Endothelial cell of umbilical vein (primary cell): ENCODE data around the gene NRARP. TPM values are rescaled to one million over a fixed set of nuclear protein-coding genes. Genes with fewer than 3 reads are reported as not detected.

Experiments used
- BruUV-seq: library from RNA; stranded (reverse); fragments of 400-500 nt; replicated peaks from 2 replicates; lab custom pipeline; 2021; lab: Mats Ljungman, UMichigan
- CTCF ChIA-PET: fragments of 300-600, 350-600 bp; sonication (Branson Sonifier 250); formaldehyde crosslinking; loops from one replicate; lab custom pipeline; 2021; ENCODE audit warnings: antibody characterized with exemption, inconsistent platforms; lab: Charles Lee
- POLR2A ChIA-PET: fragments of 300-600, 350-600 bp; sonication (Branson Sonifier 250); formaldehyde crosslinking; loops from one replicate; lab custom pipeline; 2021; ENCODE audit warnings: antibody characterized with exemption, inconsistent platforms; lab: Charles Lee
- DNase-seq: peaks from one replicate; pipeline ENCODE4 v3.0.0-alpha.2; 2011; ENCODE audit warnings: low read depth, low spot score
- FAIRE-seq: peaks from 2 replicates; lab custom pipeline; 2011; peaks lifted over from hg19 to GRCh38; lab: Jason Lieb, UNC
- H2AFZ ChIP-seq: 2 replicates; pipeline ENCODE4 v1.6.0; 2012; ENCODE audit warnings: low read depth, low read length, control low read depth, inconsistent platforms
- H3K27ac ChIP-seq: 2 replicates; pipeline ENCODE4 v1.5.1; 2011; ENCODE audit warnings: low read depth, mild to moderate bottlenecking, control low read depth, low read length, moderate library complexity; ENCODE audit not compliant: insufficient read depth
- H3K27me3 ChIP-seq, 2 experiments: 2 replicates each; pipeline versions ENCODE4 v1.6.0 to v1.6.1; 2011; ENCODE audit warnings: low read length in 2 of 2, mixed read lengths in 1 of 2; ENCODE audit not compliant: control insufficient read depth in 2 of 2, insufficient read depth in 2 of 2
- H3K36me3 ChIP-seq, 2 experiments: 2 replicates in 1 of 2; 3 replicates in 1 of 2; pipeline ENCODE4 v1.5.1; 2011; ENCODE audit warnings: low read length in 2 of 2, mild to moderate bottlenecking in 1 of 2, moderate library complexity in 1 of 2; ENCODE audit not compliant: control insufficient read depth in 2 of 2, insufficient read depth in 2 of 2; ENCODE audit errors: extremely low read depth in 1 of 2
- H3K4me1 ChIP-seq: 3 replicates; pipeline ENCODE4 v1.5.1; 2011; ENCODE audit warnings: mild to moderate bottlenecking, low read length; ENCODE audit not compliant: control insufficient read depth, insufficient read depth; ENCODE audit errors: extremely low read depth
- H3K4me2 ChIP-seq: 2 replicates; pipeline ENCODE4 v1.6.1; 2011; ENCODE audit warnings: low read length, control low read depth, mixed read lengths; ENCODE audit not compliant: insufficient read depth
- H3K4me3 ChIP-seq, 3 experiments: fragments of 200-600 bp in 1 of 3; sonication (generic), shearing (Covaris generic) in 1 of 3; replicated peaks in 1 of 3; 2 replicates each; pipeline ENCODE4 v1.5.1; 2011 to 2016; ENCODE audit warnings: control low read depth in 3 of 3, low read length in 3 of 3, mild to moderate bottlenecking in 2 of 3, inconsistent platforms in 1 of 3, low read depth in 1 of 3, moderate library complexity in 1 of 3; ENCODE audit not compliant: insufficient read depth in 1 of 3
- H3K79me2 ChIP-seq: 2 replicates; pipeline ENCODE4 v1.6.0; 2012; ENCODE audit warnings: low read length, inconsistent platforms; ENCODE audit not compliant: control insufficient read depth, insufficient read depth
- H3K9ac ChIP-seq: replicated peaks from 2 replicates; pipeline ENCODE3; 2011; ENCODE audit warnings: low read length, control low read depth; ENCODE audit not compliant: insufficient read depth; ENCODE audit errors: extremely low read depth
- H3K9me1 ChIP-seq: replicated peaks from 3 replicates; pipeline ENCODE4 v1.6.0; 2011; ENCODE audit warnings: mild to moderate bottlenecking, low read length; ENCODE audit not compliant: control insufficient read depth, insufficient read depth; ENCODE audit errors: extremely low read depth
- H3K9me3 ChIP-seq: replicated peaks from 2 replicates; pipeline ENCODE4 v1.5.1; 2012; ENCODE audit warnings: low read length, inconsistent platforms; ENCODE audit not compliant: control insufficient read depth, insufficient read depth
- H4K20me1 ChIP-seq: replicated peaks from 2 replicates; pipeline ENCODE3; 2011; ENCODE audit warnings: mild to moderate bottlenecking, low read length; ENCODE audit not compliant: control insufficient read depth, insufficient read depth; ENCODE audit errors: extremely low read depth
- EZH2 ChIP-seq: IDR thresholded peaks from 2 replicates; pipeline ENCODE4 v1.6.1; 2012; ENCODE audit warnings: borderline replicate concordance, low read depth, mild to moderate bottlenecking, moderate library complexity, low read length, inconsistent platforms; ENCODE audit not compliant: severe bottlenecking
- FOS ChIP-seq: IDR thresholded peaks from 2 replicates; pipeline ENCODE4 v1.6.1; 2011; ENCODE audit warnings: mild to moderate bottlenecking, low read length, moderate library complexity, borderline replicate concordance; ENCODE audit not compliant: insufficient read depth
- GATA2 ChIP-seq: IDR thresholded peaks from 2 replicates; pipeline ENCODE4 v1.7.0; 2011; ENCODE audit warnings: low read depth, mild to moderate bottlenecking, moderate library complexity, mixed read lengths, low read length; ENCODE audit not compliant: insufficient read length, insufficient read depth
- JUN ChIP-seq: IDR thresholded peaks from 2 replicates; pipeline ENCODE4 v1.6.1; 2011; ENCODE audit warnings: borderline replicate concordance, low read depth; ENCODE audit not compliant: insufficient read length, insufficient read depth
- MAX ChIP-seq: IDR thresholded peaks from 2 replicates; pipeline ENCODE4 v1.6.1; 2011; ENCODE audit not compliant: insufficient read depth, insufficient read length
- MYC ChIP-seq: IDR thresholded peaks from one replicate; pipeline ENCODE4 v1.6.1; 2011; ENCODE audit warnings: mild to moderate bottlenecking, low read depth, low read length
- POLR2A ChIP-seq: IDR thresholded peaks from 2 replicates; pipeline ENCODE4 v1.6.1; 2012; ENCODE audit warnings: low read depth, mild to moderate bottlenecking, control low read depth, low read length
- POLR2AphosphoS5 ChIP-seq: IDR thresholded peaks from 2 replicates; pipeline ENCODE4 v1.6.1; 2012; ENCODE audit warnings: low read depth, mild to moderate bottlenecking, control low read depth, low read length, moderate library complexity; ENCODE audit not compliant: insufficient read depth
- dilution Hi-C: fragments of 300-500 bp; cut with MboI; formaldehyde crosslinking; loops from one replicate; pipeline ENCODE4 v1.15.0; 2019; ENCODE audit warnings: low sequenced_read_pairs; ENCODE audit not compliant: extremely low pct_ligation_motif_present
- intact Hi-C: fragments of 100-400 bp; cut with micrococcal nuclease; formaldehyde crosslinking; loops from one replicate; pipeline ENCODE4 v1.10.0; 2022
- polyA plus RNA-seq, 4 experiments: library from polyadenylated mRNA; depleted of rRNA in 3 of 4; stranded (reverse) in 3 of 4; unstranded in 1 of 4; fragments of >200 nt; gene quantifications; 2 replicates each; pipeline versions ENCODE4 v1.2.1 to v1.2.3, GENCODE V29; 2011 to 2012; ENCODE audit warnings: missing spikeins in 1 of 4
- total RNA-seq: library from RNA; stranded (reverse); gene quantifications from 2 replicates; pipeline ENCODE4 v1.2.3, GENCODE V29; 2021
- TF ChIP-seq, protein P1 (sequence below), 2 donors: IDR thresholded peaks; 1 replicate in 1 of 2; 2 replicates in 1 of 2; pipeline ENCODE4 v1.5.1; 2011; ENCODE audit warnings: low read length in 2 of 2, mild to moderate bottlenecking in 2 of 2, moderate library complexity in 2 of 2, control low read depth in 1 of 2, inconsistent platforms in 1 of 2, low read depth in 1 of 2; ENCODE audit not compliant: insufficient read depth in 1 of 2; ENCODE audit errors: extremely low read depth in 1 of 2

The NRARP gene
- total and polyA plus RNA-seq, 2 donors (not counting 3 experiments of a cell fraction or from before 2014, with no cell fraction given), result 50.0 to 72.9 TPM

- no peak for TF ChIP-seq MYC
- no peak for TF ChIP-seq POLR2A
- no peak for TF ChIP-seq GATA2
- TF ChIP-seq JUN, result no peak
- TF ChIP-seq POLR2AphosphoS5, result no peak
- no peak for TF ChIP-seq MAX
- TF ChIP-seq, protein P1, sequence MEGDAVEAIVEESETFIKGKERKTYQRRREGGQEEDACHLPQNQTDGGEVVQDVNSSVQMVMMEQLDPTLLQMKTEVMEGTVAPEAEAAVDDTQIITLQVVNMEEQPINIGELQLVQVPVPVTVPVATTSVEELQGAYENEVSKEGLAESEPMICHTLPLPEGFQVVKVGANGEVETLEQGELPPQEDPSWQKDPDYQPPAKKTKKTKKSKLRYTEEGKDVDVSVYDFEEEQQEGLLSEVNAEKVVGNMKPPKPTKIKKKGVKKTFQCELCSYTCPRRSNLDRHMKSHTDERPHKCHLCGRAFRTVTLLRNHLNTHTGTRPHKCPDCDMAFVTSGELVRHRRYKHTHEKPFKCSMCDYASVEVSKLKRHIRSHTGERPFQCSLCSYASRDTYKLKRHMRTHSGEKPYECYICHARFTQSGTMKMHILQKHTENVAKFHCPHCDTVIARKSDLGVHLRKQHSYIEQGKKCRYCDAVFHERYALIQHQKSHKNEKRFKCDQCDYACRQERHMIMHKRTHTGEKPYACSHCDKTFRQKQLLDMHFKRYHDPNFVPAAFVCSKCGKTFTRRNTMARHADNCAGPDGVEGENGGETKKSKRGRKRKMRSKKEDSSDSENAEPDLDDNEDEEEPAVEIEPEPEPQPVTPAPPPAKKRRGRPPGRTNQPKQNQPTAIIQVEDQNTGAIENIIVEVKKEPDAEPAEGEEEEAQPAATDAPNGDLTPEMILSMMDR (IDR thresholded peaks at IDR 0.05; ENCODE audit: extremely low read depth in 1 of 2, insufficient read depth in 1 of 2, low read depth in 1 of 2, low read length in 2 of 2), result no peak
- no peak for TF ChIP-seq EZH2
- no peak for TF ChIP-seq FOS
- H2AFZ ChIP-seq, result no peak overlapping the region
- no peak overlapping the region for H3K27ac ChIP-seq
- ChIA-PET CTCF (no interaction called here), POLR2A (no interaction called here)
- H3K9me1 ChIP-seq, result no peaks in the 10 kb centered on the region
- no TSS peak for BruUV-seq
- H3K9me3 ChIP-seq, result no peaks in the 10 kb centered on the region
- no peaks in the 10 kb centered on the region for H4K20me1 ChIP-seq
- H3K27me3 ChIP-seq, result no peaks in the 10 kb centered on the region
- H3K36me3 ChIP-seq, result peaks cover 10% of the 10 kb centered on the region in 2 experiments
- intact Hi-C loops (no loop called here), dilution Hi-C loops (no loop called here)
- peaks cover 42% of the 10 kb centered on the region for H3K79me2 ChIP-seq
- no peak overlapping the region for H3K9ac ChIP-seq
- H3K4me1 ChIP-seq, result peaks cover 23% of the 10 kb centered on the region
- no peak for DNase-seq
- H3K4me2 ChIP-seq, result no peak overlapping the region
- H3K4me3 ChIP-seq, result no peak overlapping the region
- FAIRE-seq, result no peak
Measured at GRCh38 chr9:137281345-137282116, 20.5 kb downstream of the NRARP start.
